GM10847 (cell line): ENCODE results near the gene MALT1.

ENCODE experiments used
- POLR2A ChIP-seq: IDR thresholded peaks from 2 replicates; pipeline ENCODE4 v1.6.1; 2011; ENCODE audit not compliant: insufficient read length; ENCODE audit errors: extremely low read depth

Gene MALT1

DNA sequence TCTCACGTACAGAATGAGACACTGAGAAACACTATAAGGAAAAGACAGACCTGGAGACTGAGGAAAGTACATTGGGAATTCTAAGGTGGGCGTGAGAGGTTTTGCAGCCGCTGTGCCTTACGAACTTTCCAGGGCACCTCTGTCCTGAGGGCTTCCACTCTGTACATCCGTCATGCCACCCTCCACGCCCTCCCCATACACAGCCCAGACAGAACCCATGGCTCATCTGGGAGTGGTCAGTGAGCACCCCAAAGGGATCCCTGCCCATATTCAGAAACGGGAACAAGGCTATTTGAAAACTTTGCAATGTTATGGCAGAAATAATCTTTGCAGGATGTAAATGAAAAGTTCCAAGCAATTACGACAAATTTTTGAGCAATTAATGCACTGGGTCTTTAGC is 98.1 kb downstream of the MALT1 start:
- TF ChIP-seq POLR2A: no peak

- TF ChIP-seq POLR2A: no peak
Measured at GRCh38 chr18:58770601-58771000, 99.3 kb downstream of the MALT1 start.

GRCh38 chr18:58772161-58772560 is 100.9 kb downstream of the MALT1 start:
- no peak for TF ChIP-seq POLR2A

DNA sequence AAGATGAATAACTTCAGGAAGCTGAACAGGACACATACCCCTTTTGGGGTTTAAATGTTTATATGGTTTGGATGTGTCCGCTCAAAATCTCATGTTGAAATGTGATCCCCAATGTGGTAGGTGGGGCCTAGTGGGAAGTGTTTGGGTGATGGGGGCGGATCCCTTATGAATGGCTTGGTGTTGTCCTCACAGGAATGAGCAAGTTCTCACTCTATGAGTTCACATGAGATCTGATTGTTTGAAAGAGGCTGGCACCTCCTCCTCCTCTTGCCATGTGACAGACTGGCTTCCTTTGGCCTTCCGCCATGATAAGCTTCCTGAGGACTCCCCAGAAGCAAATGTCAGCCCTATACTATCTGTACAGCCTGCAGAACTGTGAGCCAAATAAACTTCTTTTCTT is 104.8 kb downstream of the MALT1 start:
- no peak for TF ChIP-seq POLR2A

- no peak for TF ChIP-seq POLR2A
Measured at GRCh38 chr18:58777471-58777870, 106.2 kb downstream of the MALT1 start.

GRCh38 chr18:58779529-58779928 is 108.3 kb downstream of the MALT1 start:
- no peak for TF ChIP-seq POLR2A

- no peak for TF ChIP-seq POLR2A
Measured at GRCh38 chr18:58780045-58780444, 108.8 kb downstream of the MALT1 start.

DNA sequence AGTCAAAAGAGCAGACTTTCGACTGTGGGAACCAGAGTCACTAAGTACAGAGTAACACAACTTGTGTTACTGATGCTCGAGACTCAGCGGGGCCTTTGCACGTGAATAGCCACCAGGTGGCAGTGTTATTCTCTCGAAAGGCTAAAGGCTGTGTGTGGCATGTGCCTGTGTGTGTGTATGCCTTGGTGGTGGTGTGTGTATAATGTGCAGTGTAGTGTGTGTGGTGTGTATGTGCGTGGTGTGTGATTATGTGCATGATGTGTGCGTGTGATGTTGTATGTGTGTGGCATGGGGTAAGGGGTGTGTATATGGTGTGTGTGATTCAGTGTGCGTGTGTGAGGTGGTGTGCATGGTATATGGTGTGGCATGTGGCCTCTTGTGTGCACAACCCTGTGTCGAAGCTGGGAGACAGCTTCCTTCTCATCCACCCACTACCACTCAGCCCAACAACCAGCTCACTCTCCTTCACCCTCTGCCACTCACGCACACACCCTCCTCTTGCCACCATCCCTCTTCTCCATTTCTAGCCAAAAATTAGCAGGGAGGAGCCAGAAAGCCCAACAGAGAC is 110.4 kb downstream of the MALT1 start:
- TF ChIP-seq POLR2A: no peak

DNA sequence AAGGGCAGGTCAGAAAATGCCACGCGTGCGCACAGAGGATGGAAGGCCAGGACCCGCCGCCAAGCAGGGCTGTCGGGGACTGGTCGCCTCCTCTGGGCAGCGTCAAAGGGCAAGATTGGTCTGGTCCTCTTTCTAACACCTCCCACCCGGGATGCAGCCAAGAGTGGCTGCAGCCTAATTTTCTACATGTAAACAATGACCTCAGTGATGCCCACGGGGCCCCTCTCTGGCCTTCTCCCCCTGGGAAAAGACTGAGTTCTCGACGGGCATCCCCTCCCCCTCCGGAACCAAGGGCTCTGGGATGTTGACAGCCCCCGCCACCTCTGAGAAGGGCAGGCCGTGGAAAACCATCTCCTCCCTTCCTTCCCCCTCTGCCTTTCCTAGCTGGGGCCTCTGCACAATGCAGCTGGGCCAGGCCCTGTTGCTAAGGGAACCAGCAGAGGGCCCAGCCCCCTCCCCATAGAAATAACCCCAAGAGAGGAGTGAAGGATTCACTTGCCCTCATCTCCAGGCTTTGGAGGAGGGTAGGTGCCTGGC is 113.4 kb downstream of the MALT1 start:
- no peak for TF ChIP-seq POLR2A

DNA sequence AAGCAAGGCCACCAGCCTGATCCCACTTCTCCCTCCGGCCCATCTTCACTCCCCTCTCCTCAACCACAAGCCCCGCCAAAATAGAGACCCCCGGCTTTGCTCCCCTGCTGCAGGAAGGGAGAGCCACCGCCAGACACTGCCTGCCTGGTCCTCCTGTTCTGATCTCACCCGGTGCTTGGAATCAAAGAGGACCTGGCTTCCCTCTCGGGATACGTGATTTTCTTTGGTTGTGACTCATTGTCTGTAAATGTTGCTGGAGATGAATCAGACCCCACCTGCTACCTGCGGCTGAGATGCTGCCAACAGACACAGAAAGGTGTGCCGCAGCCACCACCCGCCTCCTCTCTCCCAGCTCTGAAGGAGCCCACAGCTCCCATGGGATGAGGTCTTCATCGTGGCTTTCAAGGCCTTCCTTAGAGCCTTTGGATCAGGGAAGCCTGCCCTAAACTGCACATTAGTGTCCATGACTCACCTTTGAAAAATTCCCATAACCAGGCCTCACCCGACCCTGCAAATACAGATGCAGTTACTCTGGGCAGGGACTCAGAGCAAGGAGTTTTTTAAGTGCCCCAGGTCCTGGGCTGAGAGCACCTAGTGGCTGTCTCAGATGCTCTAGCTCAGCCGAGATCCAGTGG is 114.0 kb downstream of the MALT1 start:
- TF ChIP-seq POLR2A: no peak

DNA sequence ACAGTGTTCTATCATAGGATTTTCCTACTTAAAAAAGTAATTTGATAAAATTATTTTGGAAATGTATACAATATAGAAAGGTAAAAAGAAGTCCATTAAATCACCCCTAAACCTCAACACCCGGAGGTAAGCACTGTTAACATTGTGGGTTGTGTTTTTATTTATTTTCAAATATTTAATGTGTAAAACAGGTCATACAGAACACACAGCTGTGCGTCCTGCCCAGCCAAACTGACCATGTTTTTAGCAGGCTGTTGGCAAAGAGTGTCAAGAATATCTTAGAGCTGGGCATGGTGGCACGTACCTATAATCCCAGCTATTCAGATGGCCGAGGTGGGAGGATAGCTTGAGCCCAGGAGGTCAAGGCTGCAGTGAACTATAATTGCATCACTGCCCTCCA is 114.6 kb downstream of the MALT1 start:
- TF ChIP-seq POLR2A: no peak

DNA sequence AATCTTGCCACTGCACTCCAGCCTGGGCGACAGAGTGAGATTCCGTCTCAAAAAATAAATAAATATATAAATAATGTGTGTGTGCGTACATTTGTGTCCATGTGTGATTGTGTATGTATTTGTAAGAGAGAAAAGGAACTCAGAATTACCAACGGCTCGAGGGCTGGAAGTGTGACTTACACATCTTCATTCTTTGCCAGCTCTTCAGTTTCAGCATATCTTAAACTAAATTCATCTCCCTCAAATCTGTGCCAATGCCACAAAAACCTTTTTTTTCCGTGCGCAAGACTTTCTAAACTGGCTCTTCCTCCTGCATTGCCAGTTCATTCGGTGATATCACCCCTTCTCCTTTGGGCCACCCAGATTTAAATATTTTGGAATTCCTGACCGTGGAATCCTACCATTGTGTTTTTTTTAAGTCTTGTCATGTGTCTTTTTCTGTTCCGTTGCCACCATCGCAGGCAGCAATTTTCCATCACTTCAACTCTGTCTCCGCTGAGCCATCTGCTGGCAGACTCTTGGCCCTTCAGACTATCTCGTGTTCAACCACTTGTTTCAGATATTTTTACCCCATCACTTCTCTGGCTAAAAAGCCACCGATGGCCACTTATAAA is 116.4 kb downstream of the MALT1 start:
- no peak for TF ChIP-seq POLR2A

DNA sequence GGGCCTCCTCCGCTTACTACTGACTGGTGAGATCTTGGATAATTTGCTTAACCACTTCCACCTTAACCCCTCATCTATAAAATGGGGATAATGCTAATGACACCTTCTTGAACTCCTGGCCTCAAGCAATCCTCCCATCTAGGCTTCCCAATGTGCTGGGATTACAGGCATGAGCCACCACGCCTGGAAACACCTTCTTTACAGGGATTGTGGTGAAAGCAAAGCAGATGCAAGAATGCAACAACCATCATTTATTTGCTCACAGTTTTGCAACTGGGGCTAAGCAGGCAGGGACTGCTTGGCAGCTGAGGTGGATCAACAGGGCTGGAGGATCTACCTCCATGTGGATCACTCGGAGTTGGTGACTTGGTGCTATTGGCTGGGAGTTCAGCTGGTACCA is 117.2 kb downstream of the MALT1 start:
- TF ChIP-seq POLR2A: no peak

DNA sequence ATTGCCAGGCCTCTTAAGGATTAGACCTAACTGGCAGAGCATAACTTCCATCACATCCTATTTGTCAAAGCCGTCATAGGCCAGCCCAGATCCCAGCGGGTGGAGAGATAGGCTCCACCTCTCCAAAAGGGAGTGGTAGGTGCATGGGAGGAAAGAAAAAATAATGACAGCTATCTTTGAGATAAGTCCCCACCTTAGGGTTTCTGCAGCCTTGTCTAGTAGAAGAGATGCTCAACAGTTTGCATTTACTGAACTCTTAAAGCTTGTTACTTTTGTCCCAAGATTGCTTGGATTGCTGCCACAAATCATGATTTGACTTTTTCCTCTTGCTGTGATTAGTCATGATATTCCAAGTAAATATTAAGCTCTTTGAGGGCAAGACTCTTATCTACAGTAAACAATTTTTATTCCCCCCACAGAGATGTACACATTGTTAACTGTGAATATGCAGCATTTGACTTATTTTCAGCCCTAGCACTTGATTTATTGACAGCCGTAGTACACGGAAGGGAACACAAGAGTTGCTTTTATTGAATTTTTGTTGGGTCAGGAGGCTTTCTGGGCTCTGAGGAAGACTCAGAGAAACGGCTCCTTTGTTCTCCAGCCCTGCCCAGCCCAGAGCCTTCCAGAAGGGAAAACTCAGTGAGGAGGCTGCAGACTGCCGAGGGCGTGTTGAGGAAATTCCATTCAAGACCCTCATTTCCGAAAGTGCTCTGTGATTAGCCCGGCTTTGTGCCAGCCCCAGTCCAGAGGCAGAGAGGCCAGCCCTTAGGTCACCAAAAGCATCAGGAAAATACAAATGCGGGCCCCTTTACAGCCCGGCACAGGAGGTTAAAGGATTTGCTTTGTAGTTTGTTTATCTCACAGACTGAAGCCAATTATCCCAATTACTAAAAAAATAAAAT is 118.0 kb downstream of the MALT1 start:
- TF ChIP-seq POLR2A: no peak

GRCh38 chr18:58789876-58790240 is 118.6 kb downstream of the MALT1 start:
- TF ChIP-seq POLR2A: no peak

- TF ChIP-seq POLR2A: no peak
Measured at GRCh38 chr18:58792086-58792485, 120.8 kb downstream of the MALT1 start.

- TF ChIP-seq POLR2A: no peak
Measured at GRCh38 chr18:58793361-58793760, 122.1 kb downstream of the MALT1 start.
